Colonic mucosa (tissue), 4 donors: Measurements from ENCODE around the gene TARBP2. TPM values are rescaled to one million over a fixed set of nuclear protein-coding genes. Genes with fewer than 3 reads are reported as not detected.

Experiments
- DNase-seq: peaks from one replicate; pipeline ENCODE4 v3.0.0-alpha.2; 2020
- H3K27ac ChIP-seq: fragments of 200-600 bp; one replicate; pipeline ENCODE4 v1.8.0; 2021
- H3K27me3 ChIP-seq: fragments of 200-600 bp; one replicate; pipeline ENCODE4 v1.8.0; 2021
- H3K36me3 ChIP-seq: fragments of 200-600 bp; one replicate; pipeline ENCODE4 v1.8.0; 2021
- H3K4me1 ChIP-seq: fragments of 200-600 bp; one replicate; pipeline ENCODE4 v1.8.0; 2021; ENCODE audit warnings: mild to moderate bottlenecking
- H3K4me3 ChIP-seq: fragments of 200-600 bp; one replicate; pipeline ENCODE4 v1.8.0; 2021
- H3K9ac ChIP-seq, 2 donors: one replicate each; pipeline ENCODE4 v1.7.0; 2013; ENCODE audit warnings: control low read depth in 2 of 2, low read depth in 2 of 2, low read length in 2 of 2
- H3K9me3 ChIP-seq: fragments of 200-600 bp; one replicate; pipeline ENCODE4 v1.8.0; 2021
- intact Hi-C: fragments of 100-400 bp; cut with DNase I; formaldehyde crosslinking; loops from one replicate; pipeline ENCODE4 v1.14.1; 2022
- total RNA-seq, 2 donors: library from RNA; stranded (reverse); fragmentation: NEBNext Ultra II Directional in 1 of 2; extraction: Animal tissue kit (Norgen Biotek cat#: 25700) in 1 of 2; gene quantifications; one replicate each; pipeline ENCODE4 v1.2.1, GENCODE V29; 2021
- TF ChIP-seq, protein P1 (sequence below): fragments of 200-600 bp; IDR thresholded peaks from one replicate; pipeline ENCODE4 v1.8.0; 2022; ENCODE audit warnings: antibody characterized with exemption, mild to moderate bottlenecking
- donor health status: healthy.
- donor health status: DM: no; HTN: no; CAD: no.
- donor health status: DM: no; HTN: no; CAD: no.

Gene TARBP2
- total RNA-seq, 2 donors from 2014 or later = 20.7 to 36.9 TPM

DNA sequence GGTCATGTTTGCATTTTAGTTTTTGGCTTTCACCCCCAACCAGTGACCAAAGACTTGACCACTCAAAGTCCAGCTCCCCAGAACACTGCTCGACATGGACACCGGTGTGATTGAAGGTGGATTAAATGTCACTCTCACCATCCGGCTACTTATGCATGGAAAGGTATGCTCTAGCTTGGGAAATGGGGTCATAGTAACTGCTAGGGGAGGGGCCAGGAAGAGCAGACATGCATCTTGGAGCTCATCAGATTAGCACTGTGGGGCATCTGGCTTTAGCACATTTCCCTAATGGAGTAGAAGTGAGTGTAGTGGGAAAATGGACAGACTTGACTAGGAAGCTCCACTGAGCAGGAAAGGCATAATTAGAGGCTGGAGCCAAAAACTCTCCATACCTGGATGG lies 46.4 kb upstream of the TARBP2 start:
- Histone ChIP-seq H3K36me3 (peaks cover 53% of the 10 kb centered on the region), H3K4me3 (no peak overlapping the region), H3K9ac (no peak overlapping the region), H3K27ac (no peak overlapping the region), H3K27me3 (no peaks in the 10 kb centered on the region), H3K9me3 (no peaks in the 10 kb centered on the region), H3K4me1 (no peaks in the 10 kb centered on the region)
- no peak for DNase-seq
- intact Hi-C loops = loop anchor here (10.0 kb wide), 1 partner anchor 50 kb away; the partner anchor contains the start of genes NPFF and TARBP2
- TF ChIP-seq, protein P1, sequence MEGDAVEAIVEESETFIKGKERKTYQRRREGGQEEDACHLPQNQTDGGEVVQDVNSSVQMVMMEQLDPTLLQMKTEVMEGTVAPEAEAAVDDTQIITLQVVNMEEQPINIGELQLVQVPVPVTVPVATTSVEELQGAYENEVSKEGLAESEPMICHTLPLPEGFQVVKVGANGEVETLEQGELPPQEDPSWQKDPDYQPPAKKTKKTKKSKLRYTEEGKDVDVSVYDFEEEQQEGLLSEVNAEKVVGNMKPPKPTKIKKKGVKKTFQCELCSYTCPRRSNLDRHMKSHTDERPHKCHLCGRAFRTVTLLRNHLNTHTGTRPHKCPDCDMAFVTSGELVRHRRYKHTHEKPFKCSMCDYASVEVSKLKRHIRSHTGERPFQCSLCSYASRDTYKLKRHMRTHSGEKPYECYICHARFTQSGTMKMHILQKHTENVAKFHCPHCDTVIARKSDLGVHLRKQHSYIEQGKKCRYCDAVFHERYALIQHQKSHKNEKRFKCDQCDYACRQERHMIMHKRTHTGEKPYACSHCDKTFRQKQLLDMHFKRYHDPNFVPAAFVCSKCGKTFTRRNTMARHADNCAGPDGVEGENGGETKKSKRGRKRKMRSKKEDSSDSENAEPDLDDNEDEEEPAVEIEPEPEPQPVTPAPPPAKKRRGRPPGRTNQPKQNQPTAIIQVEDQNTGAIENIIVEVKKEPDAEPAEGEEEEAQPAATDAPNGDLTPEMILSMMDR = no peak

GRCh38 chr12:53456654-53457366 lies 44.3 kb upstream of the TARBP2 start:
- Histone ChIP-seq H3K9ac (no peak overlapping the region), H3K27me3 (no peaks in the 10 kb centered on the region), H3K9me3 (no peaks in the 10 kb centered on the region), H3K36me3 (peaks cover 73% of the 10 kb centered on the region), H3K27ac (no peak overlapping the region), H3K4me3 (no peak overlapping the region), H3K4me1 (no peaks in the 10 kb centered on the region)
- TF ChIP-seq, protein P1 = no peak
- no peak for DNase-seq
- intact Hi-C loops = loop anchor here (10.0 kb wide), 1 partner anchor 48 kb away; the partner anchor contains the start of genes NPFF and TARBP2

- intact Hi-C loops = loop anchor here (10.0 kb wide), 1 partner anchor 46 kb away; the partner anchor contains the start of genes NPFF and TARBP2
- Histone ChIP-seq H3K4me1 (peaks cover 4% of the 10 kb centered on the region), H3K4me3 (no peak overlapping the region), H3K9ac (no peak overlapping the region), H3K27me3 (no peaks in the 10 kb centered on the region), H3K36me3 (peaks cover 93% of the 10 kb centered on the region), H3K9me3 (no peaks in the 10 kb centered on the region), H3K27ac (no peak overlapping the region)
- TF ChIP-seq, protein P1 = no peak
- DNase-seq = no peak
Observed at GRCh38 chr12:53459097-53459496, 42.0 kb upstream of the TARBP2 start.

DNA sequence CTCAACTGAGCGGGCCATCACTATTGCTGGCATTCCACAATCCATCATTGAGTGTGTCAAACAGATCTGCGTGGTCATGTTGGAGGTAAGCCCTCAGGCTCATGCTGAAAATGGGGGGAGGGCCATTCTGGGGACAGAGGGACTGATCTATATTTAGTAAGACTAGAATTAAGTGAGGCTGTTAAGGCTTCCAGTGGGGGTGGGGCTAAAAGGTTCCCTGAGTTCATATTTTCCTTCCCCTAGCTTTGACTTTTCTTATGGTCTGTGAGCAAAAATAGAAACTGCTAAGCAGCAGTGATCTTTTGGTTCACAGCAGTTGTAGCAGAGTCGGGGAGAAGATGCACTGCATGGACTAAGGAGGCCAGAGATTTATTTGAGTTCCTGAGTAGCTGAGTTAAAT lies 40.0 kb upstream of the TARBP2 start:
- DNase-seq = no peak
- Histone ChIP-seq H3K9ac (no peak overlapping the region), H3K27ac (no peak overlapping the region), H3K27me3 (no peaks in the 10 kb centered on the region), H3K4me1 (peaks cover 4% of the 10 kb centered on the region), H3K9me3 (no peaks in the 10 kb centered on the region), H3K4me3 (no peak overlapping the region), H3K36me3 (peaks cover 85% of the 10 kb centered on the region)
- TF ChIP-seq, protein P1 = no peak
- intact Hi-C loops = no loop called here

- H3K9ac ChIP-seq = no peak overlapping the region
Observed at GRCh38 chr12:53461591-53461990, 39.5 kb upstream of the TARBP2 start.

More at GRCh38 chr12:53461591-53461990, 39.5 kb upstream of the TARBP2 start:
- intact Hi-C loops = no loop called here
- Histone ChIP-seq H3K27me3 (no peaks in the 10 kb centered on the region), H3K36me3 (peaks cover 85% of the 10 kb centered on the region), H3K4me1 (peaks cover 4% of the 10 kb centered on the region), H3K4me3 (no peak overlapping the region), H3K27ac (no peak overlapping the region), H3K9me3 (no peaks in the 10 kb centered on the region)
- DNase-seq = no peak
- TF ChIP-seq, protein P1 = no peak
